MM.1S (cell line): ENCODE measurements around the gene CBLB.

Experiments
- DNase-seq: peaks from one replicate; pipeline ENCODE4 v3.0.0-alpha.2; 2015
- H2AFZ ChIP-seq: fragments of 300-600 bp; sonication (generic); 2 replicates; pipeline ENCODE4 v1.6.0; 2016; ENCODE audit warnings: antibody characterized with exemption, low read length
- H3F3A ChIP-seq: fragments of 300-600 bp; sonication (generic); 2 replicates; pipeline ENCODE4 v1.6.1; 2016; ENCODE audit warnings: mild to moderate bottlenecking, antibody characterized with exemption, low read length, moderate library complexity, mixed read lengths; ENCODE audit not compliant: insufficient read depth
- H3K27ac ChIP-seq: fragments of 300-600 bp; sonication (generic); 2 replicates; pipeline ENCODE4 v1.5.1; 2016; ENCODE audit warnings: mild to moderate bottlenecking, low read length
- H3K27me3 ChIP-seq: fragments of 300-600 bp; sonication (generic); replicated peaks from 2 replicates; pipeline ENCODE4 v1.6.0; 2016; ENCODE audit warnings: low read length; ENCODE audit not compliant: insufficient read depth
- H3K36me3 ChIP-seq: fragments of 300-600 bp; sonication (generic); replicated peaks from 2 replicates; pipeline ENCODE4 v1.6.1; 2016; ENCODE audit warnings: mild to moderate bottlenecking, low read length, mixed read lengths; ENCODE audit not compliant: insufficient read depth
- H3K4me1 ChIP-seq: fragments of 300-600 bp; sonication (generic); 2 replicates; pipeline ENCODE4 v1.6.1; 2016; ENCODE audit warnings: low read length, mixed read lengths
- H3K4me2 ChIP-seq: fragments of 300-600 bp; sonication (generic); 2 replicates; pipeline ENCODE4 v1.6.0; 2016; ENCODE audit warnings: low read depth, low read length
- H3K4me3 ChIP-seq: fragments of 300-600 bp; sonication (generic); 2 replicates; pipeline ENCODE4 v1.5.1; 2016; ENCODE audit warnings: low read length, mixed read lengths
- H3K79me2 ChIP-seq: fragments of 300-600 bp; sonication (generic); 2 replicates; pipeline ENCODE4 v1.6.1; 2016; ENCODE audit warnings: mixed run types, low read length, mixed read lengths
- H3K9ac ChIP-seq: fragments of 300-600 bp; sonication (generic); 2 replicates; pipeline ENCODE4 v1.6.1; 2016; ENCODE audit warnings: low read length, mixed read lengths
- H3K9me2 ChIP-seq: fragments of 300-600 bp; sonication (generic); replicated peaks from 2 replicates; pipeline ENCODE4 v1.6.1; 2016; ENCODE audit warnings: mild to moderate bottlenecking, low read length, mixed read lengths; ENCODE audit not compliant: insufficient read depth
- H3K9me3 ChIP-seq: fragments of 300-600 bp; sonication (generic); replicated peaks from 2 replicates; pipeline ENCODE4 v1.6.1; 2016; ENCODE audit warnings: mild to moderate bottlenecking, low read length, mixed read lengths; ENCODE audit not compliant: insufficient read depth
- H4K20me1 ChIP-seq: fragments of 300-600 bp; sonication (generic); 2 replicates; pipeline ENCODE4 v1.6.1; 2016; ENCODE audit warnings: mild to moderate bottlenecking, low read length, moderate library complexity, mixed read lengths; ENCODE audit not compliant: insufficient read depth
- EZH2 ChIP-seq: fragments of 300-600 bp; sonication (generic); optimal IDR thresholded peaks from 2 replicates; pipeline ENCODE3; 2017; ENCODE audit warnings: low read depth, mild to moderate bottlenecking, antibody characterized with exemption, low read length, mixed read lengths
- EZH2phosphoT487 ChIP-seq: fragments of 300-600 bp; sonication (generic); IDR thresholded peaks from 2 replicates; pipeline ENCODE4 v1.6.1; 2018; ENCODE audit warnings: antibody characterized with exemption, low read length
- TF ChIP-seq, protein P1 (sequence below): fragments of 300-600 bp; sonication (generic); IDR thresholded peaks from 2 replicates; pipeline ENCODE4 v1.5.1; 2016; ENCODE audit warnings: antibody characterized with exemption, low read length, mixed read lengths

CBLB gene

GRCh38 chr3:105626739-105627138 lies 242.1 kb downstream of the CBLB start:
- Histone ChIP-seq H3K79me2 (no peaks in the 10 kb centered on the region), H3K27me3 (no peaks in the 10 kb centered on the region), H3K9me2 (no peaks in the 10 kb centered on the region), H3K4me3 (no peak overlapping the region), H3K4me2 (no peak overlapping the region), H3K27ac (no peak overlapping the region), H3K9me3 (no peaks in the 10 kb centered on the region), H4K20me1 (no peaks in the 10 kb centered on the region), H3K9ac (no peak overlapping the region), H2AFZ (no peak overlapping the region), H3K36me3 (no peaks in the 10 kb centered on the region), H3K4me1 (no peaks in the 10 kb centered on the region), H3F3A (no peaks in the 10 kb centered on the region)
- DNase-seq: no peak
- TF ChIP-seq, protein P1, sequence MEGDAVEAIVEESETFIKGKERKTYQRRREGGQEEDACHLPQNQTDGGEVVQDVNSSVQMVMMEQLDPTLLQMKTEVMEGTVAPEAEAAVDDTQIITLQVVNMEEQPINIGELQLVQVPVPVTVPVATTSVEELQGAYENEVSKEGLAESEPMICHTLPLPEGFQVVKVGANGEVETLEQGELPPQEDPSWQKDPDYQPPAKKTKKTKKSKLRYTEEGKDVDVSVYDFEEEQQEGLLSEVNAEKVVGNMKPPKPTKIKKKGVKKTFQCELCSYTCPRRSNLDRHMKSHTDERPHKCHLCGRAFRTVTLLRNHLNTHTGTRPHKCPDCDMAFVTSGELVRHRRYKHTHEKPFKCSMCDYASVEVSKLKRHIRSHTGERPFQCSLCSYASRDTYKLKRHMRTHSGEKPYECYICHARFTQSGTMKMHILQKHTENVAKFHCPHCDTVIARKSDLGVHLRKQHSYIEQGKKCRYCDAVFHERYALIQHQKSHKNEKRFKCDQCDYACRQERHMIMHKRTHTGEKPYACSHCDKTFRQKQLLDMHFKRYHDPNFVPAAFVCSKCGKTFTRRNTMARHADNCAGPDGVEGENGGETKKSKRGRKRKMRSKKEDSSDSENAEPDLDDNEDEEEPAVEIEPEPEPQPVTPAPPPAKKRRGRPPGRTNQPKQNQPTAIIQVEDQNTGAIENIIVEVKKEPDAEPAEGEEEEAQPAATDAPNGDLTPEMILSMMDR: no peak
- no peak for TF ChIP-seq EZH2phosphoT487
- no peak for TF ChIP-seq EZH2

DNA sequence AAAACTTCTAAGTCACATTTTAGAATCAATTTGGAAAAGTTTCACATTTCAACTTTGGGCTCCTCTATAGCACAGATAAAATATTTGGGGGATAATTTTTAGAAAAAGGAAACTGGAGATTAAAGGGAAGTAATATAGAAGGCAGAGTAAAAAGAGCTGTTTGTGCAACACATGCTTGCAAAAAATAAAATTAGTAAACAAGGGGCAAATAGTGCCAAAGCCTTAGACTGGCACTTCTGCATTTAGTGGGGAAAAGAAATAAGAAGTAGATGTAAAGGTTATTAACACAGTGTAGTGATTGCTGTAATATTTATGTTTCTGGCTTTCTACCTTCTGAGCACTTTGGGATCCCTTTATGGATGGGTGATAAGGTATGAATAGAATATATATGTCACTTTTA lies 246.6 kb downstream of the CBLB start:
- Histone ChIP-seq H3K79me2 (no peaks in the 10 kb centered on the region), H3K36me3 (no peaks in the 10 kb centered on the region), H4K20me1 (no peaks in the 10 kb centered on the region), H3K27me3 (no peaks in the 10 kb centered on the region), H3K4me1 (no peaks in the 10 kb centered on the region), H3K9me2 (no peaks in the 10 kb centered on the region), H3F3A (no peaks in the 10 kb centered on the region), H3K27ac (no peak overlapping the region), H3K4me2 (no peak overlapping the region), H3K4me3 (no peak overlapping the region), H3K9ac (no peak overlapping the region), H3K9me3 (no peaks in the 10 kb centered on the region), H2AFZ (no peak overlapping the region)
- TF ChIP-seq EZH2phosphoT487 (no peak), EZH2 (no peak)
- TF ChIP-seq, protein P1: no peak
- DNase-seq: no peak

DNA sequence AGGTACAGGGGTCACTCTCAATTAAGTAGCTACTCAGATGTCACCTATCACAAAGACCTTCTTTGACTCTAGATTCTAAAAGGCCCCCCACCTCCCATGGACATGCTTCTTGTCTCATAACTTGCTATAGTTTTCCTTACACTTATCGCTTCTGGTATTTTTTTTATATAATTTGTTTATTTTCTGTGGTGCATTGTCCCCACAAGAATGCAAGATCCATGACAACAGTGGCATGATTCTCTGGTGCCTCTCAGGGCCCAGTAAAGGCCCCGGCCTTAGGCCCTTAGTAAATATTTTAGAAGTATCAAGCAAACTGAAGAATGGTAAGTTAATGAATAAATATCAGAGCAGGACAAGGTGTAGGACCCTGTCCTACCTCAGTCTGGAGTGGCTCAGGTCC lies 248.6 kb downstream of the CBLB start:
- no peak for TF ChIP-seq EZH2phosphoT487
- TF ChIP-seq, protein P1: no peak
- no peak for TF ChIP-seq EZH2
- H3K9ac ChIP-seq: no peak overlapping the region
- no peaks in the 10 kb centered on the region for H3K79me2 ChIP-seq
- no peak overlapping the region for H2AFZ ChIP-seq
- H3K36me3 ChIP-seq: no peaks in the 10 kb centered on the region
- H4K20me1 ChIP-seq: no peaks in the 10 kb centered on the region
- no peaks in the 10 kb centered on the region for H3K27me3 ChIP-seq
- no peaks in the 10 kb centered on the region for H3K9me3 ChIP-seq
- no peak for DNase-seq
- H3K9me2 ChIP-seq: no peaks in the 10 kb centered on the region
- no peaks in the 10 kb centered on the region for H3K4me1 ChIP-seq
- no peak overlapping the region for H3K27ac ChIP-seq
- H3F3A ChIP-seq: no peaks in the 10 kb centered on the region
- no peak overlapping the region for H3K4me2 ChIP-seq
- H3K4me3 ChIP-seq: no peak overlapping the region
